NCI-H1048 (cell line): ENCODE data around the gene PARD3.
"Not testable (repeated sequence)": the region's sequence is repeated elsewhere in the genome, so short reads cannot be mapped to it uniquely, and the experiment has no call there.

ENCODE experiments used
- DNase-seq: peaks from one replicate; lab custom pipeline; 2025; lab: John Stamatoyannopoulos, UW

The PARD3 gene

DNA sequence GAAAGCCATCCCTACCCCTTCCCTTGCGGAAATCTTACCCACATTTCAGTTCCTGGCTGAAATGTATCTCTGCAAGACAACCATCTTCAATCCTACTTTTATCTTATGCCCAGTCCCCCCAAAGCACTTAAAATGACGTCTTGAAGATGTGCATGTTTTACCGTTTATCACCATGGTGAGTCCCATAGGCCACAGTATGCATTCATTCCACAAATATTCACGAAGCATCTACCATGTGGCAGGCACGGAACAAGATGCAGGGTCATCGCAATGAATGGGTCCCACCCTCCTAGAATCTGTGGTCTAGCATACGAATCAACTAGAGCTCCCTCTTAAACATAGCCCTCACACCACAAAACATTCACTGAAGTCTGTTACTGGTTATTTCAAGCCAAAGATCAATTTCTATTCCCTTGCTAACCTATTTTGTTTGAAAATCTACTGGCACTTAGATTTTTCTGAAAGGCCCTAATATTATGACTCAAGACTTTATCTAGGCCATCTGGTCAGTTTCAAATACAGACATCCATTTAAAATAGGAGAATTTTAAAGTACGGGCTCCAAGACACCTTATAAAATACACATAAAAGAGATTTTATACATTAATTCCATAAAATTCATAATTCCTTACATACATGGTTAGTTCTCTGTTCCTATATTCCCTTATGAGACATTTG, 99.4 kb downstream of the PARD3 start:
- DNase-seq = no peak

DNA sequence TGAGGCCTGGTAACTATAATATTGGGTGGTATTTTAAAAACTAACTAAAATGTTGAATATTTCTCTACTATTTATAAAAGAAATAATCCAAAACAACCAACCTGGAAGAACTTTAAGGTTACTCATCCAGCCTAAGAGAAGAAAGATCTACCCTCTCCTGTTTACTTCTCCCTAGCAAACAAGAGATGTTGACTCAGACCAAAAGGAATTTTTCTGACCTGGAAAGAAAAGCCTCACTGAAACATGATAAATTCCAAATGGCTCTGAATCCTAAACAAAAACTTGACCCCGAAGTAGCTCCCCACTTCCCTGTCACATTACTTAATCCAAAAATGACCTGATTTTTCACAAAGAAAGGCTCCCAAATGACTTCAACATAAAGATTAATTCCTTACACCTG, 101.2 kb downstream of the PARD3 start:
- no peak for DNase-seq

DNA sequence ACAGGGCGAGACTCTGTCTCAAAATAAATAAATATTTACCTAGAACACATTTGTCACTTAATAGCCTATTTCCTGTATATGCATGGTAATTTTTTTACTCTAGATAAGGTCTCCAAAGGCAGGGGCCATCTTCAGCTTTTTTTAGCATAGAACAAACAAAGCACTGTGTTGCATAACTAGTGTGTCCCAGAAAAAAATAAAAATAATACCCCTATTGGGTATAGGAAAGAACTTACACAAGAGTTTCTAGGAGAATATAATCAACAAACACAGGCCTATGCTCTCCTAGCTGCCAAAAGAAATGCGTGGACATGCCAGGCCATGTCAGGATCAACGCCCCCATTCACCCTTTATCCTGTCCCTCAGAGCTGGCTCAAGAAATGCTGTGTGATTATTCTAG, 103.6 kb downstream of the PARD3 start:
- DNase-seq = no peak

DNA sequence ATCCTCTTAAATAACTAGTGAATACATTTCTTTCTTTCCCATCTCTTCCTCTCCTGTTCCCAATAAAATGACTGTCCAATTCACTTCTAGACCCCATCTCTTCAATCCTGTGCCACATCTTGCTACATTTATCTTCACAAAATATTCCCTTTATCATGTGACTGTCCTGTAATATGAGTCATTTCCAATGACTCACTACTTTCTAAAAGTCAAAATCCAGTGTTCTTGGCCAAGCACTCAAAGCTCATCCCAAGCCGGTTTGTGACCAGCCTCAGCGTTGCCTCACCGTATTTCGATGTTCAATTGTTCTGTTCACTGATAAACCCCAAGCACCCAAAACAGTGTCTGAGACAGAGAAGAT, 104.7 kb downstream of the PARD3 start:
- no peak for DNase-seq

DNA sequence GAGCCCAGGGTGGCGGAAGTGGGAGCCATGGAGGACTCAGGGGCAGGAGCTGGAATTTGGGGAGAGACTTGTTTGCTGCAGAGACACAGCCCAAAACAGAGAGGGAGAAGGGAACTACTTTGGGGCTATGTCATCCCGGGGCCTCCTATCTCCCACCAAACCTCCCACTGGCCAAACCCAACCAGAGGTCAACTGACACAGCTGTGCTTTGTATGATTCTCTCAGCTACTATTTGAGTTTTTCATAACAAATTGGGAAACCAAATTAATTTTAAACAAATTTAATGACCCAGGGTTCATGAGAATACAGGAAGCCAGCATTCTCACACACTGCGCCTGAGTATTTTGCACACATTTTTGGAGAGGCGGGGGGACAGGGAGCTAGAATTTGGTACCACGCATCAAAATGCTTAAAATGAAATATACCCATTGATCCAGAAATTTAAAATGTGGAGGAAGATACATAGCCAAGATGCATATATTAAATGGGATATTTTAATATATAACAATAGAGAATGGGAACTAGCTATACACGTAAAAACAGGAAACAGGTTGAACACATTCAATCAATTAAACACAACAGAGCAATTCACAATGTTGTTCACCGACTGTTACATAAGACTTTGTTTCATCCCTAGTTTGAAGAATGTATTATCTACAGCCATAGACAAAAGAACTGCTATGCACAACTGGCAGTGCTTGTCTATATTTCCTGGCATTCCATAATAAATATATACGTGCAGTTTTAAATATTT, 105.3 kb downstream of the PARD3 start:
- no peak for DNase-seq

DNA sequence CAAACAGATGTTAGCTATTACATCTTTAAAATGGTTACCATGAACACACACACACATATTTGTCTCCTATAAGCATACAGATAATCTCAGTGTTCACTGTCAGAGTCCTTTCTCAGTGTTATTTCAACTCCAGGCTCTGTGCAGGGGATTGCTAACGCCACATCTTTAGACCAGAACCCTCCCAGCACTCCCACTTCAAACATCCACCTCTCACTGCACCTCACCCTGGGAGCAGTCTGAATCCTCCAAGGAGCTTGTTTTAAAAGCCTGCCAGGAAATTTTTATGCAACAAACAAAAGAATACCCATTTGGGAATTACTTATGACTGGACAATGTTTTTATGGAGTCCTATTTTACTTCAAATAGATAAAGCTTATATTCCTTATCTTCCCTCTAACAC, 107.4 kb downstream of the PARD3 start:
- no peak for DNase-seq

DNA sequence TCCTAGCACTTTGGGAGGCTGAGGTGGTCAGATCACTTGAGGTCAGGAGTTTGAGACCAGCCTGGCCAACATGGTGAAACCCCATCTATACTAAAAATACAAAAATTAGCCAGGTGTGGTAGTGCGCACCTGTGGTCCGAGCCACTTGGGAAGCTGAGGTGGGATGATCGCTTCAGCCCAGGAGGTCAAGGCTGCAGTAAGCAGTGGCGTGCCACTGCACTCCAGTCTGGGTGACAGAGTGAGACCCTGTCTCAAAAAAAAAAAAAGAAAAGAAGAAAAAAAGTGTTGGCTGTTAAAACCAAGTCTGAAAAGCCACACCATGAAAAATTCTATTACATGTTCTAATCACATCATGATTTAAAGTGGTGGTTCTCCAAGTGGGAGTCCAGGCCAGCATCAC, 108.1 kb downstream of the PARD3 start:
- not testable (repeated sequence) for DNase-seq

DNA sequence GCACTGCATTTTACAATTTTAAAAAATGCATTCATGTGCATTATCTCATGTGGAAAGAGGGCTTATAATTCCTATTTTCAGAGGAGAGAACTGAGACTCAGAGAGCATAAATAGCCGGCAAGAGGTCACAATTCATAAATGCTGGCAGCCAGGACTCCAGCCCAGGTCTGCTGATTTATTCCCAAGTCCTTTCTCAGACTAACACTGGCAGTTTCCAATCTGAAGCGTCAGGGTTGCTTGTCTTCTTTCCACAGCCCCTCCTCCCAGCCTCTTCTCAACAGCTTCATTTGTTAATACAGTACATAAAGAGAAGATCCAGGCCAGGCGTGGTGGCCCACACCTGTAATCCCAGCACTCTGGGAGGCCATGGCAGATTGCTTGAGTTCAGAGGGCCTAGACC, 108.9 kb downstream of the PARD3 start:
- DNase-seq = no peak

DNA sequence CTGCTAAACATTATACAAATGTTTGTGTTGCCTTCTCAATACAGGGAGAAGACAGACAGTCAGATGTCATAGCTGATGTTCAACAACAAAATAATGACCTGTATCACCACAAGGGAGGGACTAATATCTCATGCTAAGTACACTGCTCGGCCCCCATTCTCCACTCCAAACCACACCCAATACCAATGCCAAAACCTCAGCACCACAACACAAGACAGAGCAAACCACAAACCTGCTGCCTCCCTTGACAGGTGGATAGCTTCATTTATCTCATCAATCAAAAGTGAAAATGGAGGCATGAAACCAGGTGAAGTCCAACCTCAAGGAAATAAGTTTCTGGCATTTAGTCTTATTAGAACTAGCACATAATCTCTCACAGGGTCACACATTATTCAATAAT, 109.5 kb downstream of the PARD3 start:
- no peak for DNase-seq

DNA sequence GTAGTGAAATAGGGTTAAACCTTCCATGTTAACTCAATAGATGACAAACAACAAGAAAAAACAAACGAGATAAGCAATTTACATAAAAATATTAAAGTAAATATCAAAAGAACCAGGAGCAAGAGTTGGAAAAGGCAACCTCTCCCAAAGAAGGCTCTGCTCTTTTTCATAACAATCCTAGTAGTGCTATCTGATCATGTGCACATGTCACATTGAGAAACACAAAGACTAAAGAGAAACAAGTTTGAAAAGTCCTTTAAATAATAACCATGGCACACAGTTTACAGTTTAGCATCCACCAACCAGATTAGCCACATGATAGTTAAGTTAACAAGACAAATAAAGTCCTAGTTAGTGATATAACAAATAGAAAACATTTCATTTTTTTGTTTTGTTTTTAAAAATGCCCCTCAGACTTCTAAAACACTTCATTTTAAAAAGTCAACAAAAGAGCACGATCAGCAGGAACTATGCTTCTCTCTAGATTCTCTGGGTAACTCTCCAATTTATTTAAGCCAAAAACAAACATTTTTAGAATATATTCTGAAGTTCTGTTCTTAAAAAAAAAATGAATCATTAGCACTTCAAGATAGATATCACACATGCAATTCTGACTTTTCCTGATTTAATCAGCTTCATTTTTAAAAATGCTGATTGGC, 110.4 kb downstream of the PARD3 start:
- DNase-seq = no peak

DNA sequence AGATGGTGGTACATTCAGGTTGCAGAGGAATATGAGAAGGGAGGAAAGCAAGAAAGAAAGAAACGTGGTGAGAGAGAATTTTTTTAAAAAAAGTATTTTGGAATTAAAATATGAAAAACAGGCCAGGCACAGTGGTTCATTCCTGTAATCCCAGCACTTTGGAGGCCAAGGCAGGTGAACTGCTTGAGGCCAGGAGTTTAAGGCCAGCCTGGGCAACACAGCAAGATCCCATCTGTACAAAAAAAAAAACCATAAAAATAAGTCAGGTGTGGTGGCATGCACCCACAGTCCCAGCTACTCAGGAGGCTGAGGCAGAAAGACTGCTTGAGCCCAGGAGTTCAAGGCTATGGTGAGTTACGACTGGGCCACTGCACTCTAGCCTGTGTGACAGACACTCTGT, 112.1 kb downstream of the PARD3 start:
- no peak for DNase-seq

DNA sequence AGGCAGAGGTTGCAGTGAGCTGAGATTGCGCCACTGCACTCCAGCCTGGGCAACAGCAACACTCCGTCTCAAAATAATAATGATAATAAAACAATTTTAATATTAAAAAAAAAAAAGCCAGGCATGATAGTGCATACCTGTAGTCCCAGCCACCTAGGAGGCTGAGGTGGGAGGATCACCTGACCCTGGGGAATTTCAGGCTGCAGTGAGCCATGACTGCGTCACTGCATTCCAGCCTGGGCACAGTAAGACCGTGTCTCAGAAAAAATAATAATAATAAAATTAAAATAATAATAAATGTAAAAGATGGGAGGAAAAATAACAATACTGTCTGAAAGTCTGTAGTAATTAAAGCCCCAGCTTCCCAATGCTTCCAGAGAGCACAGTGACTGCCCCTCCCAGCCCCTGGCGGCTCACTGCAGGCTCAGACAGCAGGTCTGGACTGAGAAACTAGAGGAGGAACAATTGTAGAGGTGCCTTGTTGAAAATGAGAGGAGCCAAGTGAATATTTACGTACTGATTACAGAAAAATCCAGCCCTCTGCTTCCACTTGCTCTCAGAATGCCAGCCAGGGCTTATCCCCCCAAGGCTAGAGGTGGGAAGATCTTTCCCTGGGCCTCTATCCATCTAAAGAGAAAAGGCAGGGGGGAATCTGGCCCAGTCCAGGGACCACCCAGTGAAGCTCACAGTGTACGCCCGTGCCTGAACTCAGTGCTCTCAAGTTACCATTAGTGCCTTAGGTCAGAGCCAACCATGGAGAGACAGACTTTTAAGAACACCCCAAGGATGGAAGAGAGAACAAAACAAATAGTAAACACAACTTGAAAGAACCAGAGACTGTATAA, 112.8 kb downstream of the PARD3 start:
- no peak for DNase-seq

DNA sequence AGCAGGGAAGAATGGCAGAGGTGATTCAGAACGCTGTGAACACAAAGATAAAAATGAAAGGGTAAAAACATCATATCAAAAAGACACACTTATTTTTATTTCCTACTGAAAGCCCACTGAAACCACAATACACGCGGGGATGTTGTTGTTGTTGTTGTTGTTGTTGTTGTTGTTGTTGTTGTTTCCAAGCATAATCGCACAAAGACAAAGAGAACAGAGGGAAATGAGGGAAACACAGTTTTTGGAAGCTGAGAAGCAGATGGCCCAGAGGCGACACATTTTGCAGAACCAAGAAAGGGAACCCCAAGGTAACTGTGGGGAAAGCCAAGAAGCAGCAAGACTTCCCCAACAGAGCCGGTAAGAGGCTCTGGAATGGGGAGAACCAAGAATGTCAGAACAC, 113.9 kb downstream of the PARD3 start:
- DNase-seq = no peak

DNA sequence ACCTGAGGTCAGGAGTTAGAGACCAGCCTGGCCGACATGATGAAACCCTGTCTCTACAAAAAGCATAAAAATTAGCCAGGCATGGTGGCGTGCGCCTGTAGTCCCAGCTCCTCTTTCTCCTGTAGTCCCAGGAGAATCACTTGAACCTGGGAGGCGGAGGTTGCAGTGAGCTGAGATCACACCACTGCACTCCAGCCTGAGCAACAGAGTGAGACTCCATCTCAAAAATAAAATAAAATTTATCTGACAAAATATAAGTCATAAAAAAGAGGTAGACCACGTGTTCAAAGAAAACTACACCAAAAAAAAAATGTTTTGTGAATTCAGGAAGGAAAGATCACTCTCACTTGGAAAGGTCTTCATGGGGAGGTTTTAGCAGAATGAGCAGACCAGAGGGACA, 114.3 kb downstream of the PARD3 start:
- not testable (repeated sequence) for DNase-seq

DNA sequence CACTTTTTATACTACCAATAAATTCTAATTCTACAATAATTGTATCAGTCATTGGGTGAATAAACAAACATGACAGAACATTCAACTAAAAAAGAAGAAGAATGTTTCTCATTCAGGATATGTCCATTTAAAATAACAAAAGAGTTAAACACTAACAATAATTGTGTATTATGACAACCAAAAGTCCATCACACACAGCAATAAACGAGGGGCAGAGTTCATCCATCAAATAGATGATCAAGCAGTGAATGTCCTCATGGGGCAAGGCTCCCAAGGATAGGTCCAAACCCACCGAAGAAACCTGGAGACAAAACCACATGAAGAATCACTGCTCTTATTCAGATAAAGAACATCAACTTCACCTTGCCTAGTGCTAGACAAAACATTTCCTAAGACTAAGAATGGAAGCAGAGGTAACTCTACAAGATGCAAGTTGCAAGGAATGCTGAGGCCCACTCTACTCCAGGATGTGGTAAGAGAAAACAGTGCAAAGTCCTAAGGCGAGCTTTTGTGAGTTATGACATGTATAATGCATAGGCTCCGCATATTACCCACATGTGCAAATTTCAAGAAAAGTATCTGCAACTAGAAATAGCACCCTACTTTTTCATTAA, 115.1 kb downstream of the PARD3 start:
- no peak for DNase-seq

DNA sequence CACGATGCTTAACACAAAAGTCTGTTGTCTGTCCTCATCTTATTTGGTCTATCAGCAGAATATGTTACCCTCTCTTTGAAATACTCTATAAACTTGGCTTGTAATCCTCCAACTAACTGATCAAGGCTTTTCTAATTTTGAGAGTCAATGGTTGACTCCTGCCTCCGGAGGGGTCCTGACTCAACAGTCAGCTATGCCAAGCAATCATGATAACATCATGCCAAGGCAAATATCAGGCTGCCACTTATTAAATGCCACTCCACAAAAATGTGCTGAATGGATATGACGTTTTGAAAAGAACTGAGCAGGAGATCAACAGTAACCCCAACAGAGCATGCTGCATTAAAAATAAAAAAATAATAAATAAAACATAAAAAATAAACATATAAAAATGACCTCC, 116.1 kb downstream of the PARD3 start:
- DNase-seq = no peak

DNA sequence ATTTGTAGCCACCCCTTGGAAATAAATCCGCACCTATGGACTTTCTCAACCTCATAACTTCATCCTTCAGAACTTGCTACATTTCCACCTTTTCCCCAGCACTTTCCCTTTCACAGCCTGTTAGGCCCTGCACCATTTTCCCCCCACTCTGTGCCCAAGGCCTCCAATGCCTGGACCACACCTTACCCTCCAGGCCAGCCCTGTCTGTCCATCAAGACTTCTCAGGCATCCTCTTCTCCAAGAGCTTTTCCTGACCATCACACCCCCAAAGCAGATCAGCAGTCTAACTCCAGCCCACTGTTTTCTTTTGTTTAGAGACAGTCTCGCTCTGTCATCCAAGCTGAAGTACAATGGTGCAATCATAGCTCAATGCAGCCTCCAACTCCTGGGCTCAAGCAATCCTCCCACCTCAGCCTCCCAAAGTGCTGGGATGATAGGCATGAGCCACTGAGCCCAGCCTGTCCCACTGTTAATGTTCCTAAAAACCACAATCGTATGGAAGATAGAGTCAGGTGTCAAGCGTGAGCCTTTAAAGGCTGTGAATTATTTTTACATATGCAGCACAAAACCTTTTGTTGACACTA, 116.8 kb downstream of the PARD3 start:
- no peak for DNase-seq

DNA sequence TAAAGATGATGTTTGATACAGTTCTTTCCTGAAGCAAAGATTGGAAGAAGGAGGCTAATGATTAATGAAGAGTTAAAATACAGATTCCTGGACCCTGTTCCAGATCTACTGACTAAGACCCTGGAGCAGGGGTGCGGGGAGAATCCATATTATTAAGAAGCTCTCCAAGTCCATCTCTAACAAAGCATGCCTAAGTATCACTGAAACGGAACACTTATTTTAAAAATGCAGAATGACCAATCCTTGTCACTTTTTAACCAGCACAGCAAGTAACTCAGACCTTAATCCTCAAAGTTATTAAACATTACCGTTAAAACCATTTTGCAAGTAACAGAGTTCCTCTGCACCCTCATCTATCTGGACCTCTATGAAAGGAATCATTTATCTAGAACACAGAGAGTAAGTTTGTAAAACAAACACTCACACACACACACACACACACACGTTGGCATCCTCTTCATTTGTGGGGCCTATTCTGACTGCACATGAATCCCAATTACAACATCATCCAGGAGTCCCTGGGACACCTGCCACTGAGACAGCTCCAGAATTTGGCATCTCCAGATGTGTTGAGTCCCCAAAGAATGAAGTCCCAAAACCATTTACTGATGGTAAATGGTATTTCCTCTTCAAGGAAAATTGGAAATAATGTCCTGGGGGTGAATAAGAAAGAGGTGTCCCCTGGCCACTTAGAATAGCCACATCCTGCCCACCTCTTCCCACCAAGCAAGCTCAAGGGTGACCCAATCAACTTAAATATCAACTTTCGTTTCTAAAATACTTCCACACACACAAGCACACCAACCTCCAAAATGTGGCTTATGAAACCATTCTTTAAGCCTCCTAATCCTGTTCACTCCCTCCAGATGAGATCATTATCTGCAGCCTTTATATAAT, 117.5 kb downstream of the PARD3 start:
- no peak for DNase-seq

DNA sequence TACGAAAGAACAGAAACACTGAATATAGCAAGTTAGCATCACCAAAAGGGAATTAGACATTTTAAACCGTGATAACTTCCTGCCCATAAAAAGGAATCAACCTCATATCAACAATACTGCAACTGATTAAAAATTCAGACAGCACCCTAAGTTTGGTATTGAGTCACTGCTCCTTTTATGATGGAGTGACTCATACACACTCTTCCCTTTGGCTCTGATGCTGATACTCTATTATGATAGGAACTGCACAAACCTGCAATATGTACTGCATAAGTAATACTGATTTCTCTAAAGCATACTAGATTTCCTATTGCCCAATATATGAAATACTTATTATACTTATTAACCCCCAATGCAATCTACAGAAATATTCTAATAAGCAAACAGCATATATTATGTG, 118.7 kb downstream of the PARD3 start:
- DNase-seq = no peak

DNA sequence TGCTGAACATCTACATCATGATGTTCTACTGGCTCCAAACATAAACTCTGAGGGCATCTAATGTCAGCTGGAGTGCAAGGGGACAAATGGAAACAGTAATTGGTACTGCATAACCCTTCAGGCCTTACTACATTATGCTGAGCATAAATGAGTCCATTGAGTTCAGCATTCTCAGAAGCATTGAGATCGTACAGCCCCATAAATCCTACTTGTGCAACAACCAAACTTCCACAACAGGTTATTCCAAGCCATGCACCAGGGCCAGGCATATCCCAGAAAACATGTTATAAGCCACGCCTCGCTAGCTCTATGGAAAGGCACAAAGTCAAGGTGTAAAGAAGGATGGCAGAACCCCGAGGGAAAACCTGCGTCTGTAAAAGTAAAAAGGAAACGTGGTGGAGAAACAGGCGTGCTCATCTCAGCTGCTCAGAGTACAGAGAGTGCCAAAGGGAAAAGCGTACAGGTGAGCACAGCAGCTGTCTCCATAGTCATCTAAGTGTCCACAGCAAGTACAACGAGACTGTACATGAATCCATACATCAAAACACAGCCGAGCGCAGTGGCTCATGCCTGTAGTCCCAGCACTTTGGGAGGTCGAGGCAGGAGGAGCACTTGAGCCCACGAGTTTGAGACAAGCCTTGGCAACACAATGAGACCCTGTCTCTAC, 124.6 kb downstream of the PARD3 start:
- no peak for DNase-seq
